OCI-LY3 (cell line): ENCODE measurements around the gene RARRES2.

ENCODE experiments used
- CTCF ChIP-seq: fragments of 200-600, 300-600 bp; sonication (generic); IDR thresholded peaks from 2 replicates; pipeline ENCODE4 v1.5.1; 2014; ENCODE audit warnings: antibody characterized with exemption, low read length, low read depth
- EZH2phosphoT487 ChIP-seq: fragments of 200-600 bp; shearing (Covaris generic); IDR thresholded peaks from 2 replicates; pipeline ENCODE4 v1.6.1; 2018; ENCODE audit warnings: antibody characterized with exemption, mixed run types, low read depth

- no peak for TF ChIP-seq CTCF
- TF ChIP-seq EZH2phosphoT487 = no peak
Measured at GRCh38 chr7:150385302-150385723, 43.9 kb upstream of the RARRES2 start.
